HG03469 (cell line): ENCODE measurements around the gene AJM1.

Experiments used
- ATAC-seq: cut with Tn5 transposase; IDR thresholded peaks from one replicate; pipeline ENCODE4 v1.9.1; 2021; ENCODE audit warnings: mild to moderate bottlenecking, moderate library complexity, moderate number of reproducible peaks; ENCODE audit not compliant: unreplicated experiment

The AJM1 gene

DNA sequence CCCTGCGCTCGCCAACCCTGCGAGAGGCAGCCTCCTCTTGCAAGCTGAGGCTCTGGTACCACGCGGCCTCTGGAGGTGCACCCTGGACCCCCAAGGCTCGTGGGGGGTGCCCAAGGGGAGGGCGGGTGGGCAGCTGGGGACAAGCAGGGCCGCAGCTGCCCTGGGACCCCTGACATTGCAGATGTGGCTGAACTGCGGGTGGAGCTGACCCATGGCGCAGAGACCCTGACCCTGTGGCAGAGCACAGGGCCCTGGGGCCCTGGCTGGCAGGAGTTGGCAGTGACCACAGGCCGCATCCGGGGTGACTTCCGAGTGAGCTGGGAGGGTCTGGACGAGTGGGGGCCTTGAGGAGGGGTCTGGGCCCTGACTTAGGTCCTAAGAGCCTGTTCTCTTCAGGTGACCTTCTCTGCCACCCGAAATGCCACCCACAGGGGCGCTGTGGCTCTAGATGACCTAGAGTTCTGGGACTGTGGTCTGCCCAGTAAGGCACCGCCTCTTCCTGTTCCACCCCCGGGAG, 11.4 kb downstream of the AJM1 start:
- no peak for ATAC-seq

DNA sequence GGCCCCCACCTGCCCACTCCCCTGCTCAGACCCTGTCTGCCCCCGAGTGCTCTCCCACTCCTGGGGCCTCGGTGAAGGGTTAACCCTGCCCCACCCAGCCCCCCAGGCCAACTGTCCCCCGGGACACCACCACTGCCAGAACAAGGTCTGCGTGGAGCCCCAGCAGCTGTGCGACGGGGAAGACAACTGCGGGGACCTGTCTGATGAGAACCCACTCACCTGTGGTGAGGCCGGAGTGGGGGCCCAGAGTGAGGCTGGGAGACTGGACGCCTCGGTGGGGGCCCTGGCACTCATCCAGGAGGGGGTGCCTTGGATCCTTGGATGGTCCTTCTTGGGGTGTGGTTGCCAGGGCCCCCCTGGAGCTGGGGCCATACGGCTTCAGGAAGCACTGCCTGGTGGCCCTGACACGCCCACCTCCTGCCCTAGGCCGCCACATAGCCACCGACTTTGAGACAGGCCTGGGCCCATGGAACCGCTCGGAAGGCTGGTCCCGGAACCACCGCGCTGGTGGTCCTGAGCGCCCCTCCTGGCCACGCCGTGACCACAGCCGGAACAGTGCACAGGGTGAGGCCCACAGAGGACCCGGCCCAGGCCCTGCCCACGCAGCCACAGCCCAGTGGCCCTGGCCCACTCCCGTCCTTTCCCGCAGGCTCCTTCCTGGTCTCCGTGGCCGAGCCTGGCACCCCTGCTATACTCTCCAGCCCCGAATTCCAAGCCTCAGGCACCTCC, 12.0 kb downstream of the AJM1 start:
- no peak for ATAC-seq

- ATAC-seq = no peak
Measured at GRCh38 chr9:136854842-136855460, 12.7 kb downstream of the AJM1 start.

- ATAC-seq = no peak
Measured at GRCh38 chr9:136855461-136856078, 13.3 kb downstream of the AJM1 start.

- no peak for ATAC-seq
Measured at GRCh38 chr9:136856079-136856476, 13.8 kb downstream of the AJM1 start.

DNA sequence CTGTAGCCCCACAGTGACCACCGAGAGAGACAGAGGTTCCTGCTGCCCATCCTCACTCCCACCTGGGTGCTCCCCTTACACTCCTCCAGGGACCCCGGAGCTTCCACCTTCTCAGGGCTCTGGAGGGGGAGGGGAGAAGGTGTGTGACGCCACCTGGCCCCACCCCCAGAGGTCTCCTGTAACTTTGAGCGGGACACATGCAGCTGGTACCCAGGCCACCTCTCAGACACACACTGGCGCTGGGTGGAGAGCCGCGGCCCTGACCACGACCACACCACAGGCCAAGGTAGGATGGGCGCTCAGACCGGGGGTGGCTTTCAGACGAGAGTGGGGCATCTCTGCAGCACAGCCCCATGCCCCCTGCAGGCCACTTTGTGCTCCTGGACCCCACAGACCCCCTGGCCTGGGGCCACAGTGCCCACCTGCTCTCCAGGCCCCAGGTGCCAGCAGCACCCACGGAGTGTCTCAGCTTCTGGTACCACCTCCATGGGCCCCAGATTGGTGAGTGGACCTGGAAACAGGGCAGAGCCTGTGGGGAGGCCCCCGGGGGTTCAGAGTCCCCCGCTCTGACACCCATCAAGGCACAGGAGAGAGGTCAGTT, 14.4 kb downstream of the AJM1 start:
- no peak for ATAC-seq

DNA sequence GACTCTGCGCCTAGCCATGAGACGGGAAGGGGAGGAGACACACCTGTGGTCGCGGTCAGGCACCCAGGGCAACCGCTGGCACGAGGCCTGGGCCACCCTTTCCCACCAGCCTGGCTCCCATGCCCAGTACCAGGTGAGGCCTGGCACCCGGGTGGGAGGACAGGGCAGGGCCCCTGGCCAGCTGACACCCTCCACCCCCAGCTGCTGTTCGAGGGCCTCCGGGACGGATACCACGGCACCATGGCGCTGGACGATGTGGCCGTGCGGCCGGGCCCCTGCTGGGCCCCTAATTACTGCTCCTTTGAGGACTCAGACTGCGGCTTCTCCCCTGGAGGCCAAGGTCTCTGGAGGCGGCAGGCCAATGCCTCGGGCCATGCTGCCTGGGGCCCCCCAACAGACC, 14.9 kb downstream of the AJM1 start:
- ATAC-seq = no peak

DNA sequence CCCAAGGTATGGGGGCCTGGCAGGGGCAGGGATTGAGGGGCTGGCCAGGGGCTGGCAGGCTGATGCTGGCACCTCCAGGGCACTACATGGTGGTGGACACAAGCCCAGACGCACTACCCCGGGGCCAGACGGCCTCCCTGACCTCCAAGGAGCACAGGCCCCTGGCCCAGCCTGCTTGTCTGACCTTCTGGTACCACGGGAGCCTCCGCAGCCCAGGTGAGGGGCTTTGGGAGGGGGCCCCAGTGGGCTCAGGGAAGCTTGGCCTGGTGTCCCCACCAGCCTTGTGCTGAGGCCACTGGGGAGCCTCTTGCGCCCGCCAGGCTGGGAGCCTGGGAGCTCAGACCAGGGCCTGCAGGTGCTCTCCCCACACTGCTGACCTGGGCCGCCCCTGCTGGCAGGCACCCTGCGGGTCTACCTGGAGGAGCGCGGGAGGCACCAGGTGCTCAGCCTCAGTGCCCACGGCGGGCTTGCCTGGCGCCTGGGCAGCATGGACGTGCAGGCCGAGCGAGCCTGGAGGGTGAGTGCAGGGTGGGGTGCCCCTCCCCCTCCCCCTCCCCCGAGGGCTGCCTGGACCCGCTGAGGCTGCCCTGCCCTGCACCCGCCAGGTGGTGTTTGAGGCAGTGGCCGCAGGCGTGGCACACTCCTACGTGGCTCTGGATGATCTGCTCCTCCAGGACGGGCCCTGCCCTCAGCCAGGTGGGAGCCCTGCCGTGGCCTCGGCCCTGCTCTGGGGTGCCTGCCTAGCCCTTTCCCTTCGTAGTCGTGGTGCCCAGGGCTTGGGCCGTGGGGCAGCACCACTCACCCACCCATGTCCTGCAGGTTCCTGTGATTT, 15.5 kb downstream of the AJM1 start:
- ATAC-seq = no peak

DNA sequence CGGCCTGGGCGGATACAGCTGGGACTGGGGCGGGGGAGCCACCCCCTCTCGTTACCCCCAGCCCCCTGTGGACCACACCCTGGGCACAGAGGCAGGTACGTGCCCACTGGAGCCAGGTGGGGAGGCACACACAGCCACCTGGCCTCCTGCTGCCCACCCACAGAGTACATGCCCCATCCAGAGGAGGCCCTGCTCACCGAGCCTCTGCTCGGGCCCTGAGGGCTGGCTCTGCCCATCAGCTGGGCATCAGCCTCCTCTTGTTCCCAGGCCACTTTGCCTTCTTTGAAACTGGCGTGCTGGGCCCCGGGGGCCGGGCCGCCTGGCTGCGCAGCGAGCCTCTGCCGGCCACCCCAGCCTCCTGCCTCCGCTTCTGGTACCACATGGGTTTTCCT, 16.2 kb downstream of the AJM1 start:
- ATAC-seq = no peak

DNA sequence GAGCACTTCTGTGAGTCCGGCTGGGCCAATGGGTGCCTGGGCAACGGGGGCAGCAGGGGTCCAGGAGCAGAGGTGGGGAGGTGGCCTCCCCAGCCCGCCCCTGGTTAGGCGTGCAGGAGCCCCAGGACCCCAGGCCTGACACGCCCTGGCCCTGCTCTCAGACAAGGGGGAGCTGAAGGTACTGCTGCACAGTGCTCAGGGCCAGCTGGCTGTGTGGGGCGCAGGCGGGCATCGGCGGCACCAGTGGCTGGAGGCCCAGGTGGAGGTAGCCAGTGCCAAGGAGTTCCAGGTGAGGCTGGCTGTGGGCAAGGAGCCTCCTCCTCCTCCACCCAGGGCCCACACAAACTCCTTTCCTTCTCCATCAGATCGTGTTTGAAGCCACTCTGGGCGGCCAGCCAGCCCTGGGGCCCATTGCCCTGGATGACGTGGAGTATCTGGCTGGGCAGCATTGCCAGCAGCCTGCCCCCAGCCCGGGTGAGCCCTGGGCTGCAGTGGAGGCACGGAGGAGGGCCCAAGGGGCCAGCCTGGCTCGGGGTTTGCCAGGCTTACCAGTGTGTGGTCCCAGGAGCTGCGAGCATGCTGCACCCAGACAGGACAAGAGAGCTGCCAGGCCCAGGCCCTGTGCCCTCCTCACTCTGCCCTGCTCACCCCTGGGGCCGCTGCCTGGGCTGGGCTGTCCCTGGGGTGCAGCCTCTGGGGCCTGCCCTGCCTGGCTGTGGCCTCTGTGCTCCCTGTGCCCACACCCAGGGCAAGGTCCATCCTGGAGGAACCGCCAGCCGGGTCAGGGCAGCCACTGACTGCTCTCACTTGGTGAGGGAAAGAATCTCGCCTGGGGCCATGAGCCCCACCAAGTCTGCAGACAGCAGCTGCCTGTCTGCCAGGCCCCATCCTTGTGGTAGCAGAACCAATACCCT, 16.8 kb downstream of the AJM1 start:
- no peak for ATAC-seq

DNA sequence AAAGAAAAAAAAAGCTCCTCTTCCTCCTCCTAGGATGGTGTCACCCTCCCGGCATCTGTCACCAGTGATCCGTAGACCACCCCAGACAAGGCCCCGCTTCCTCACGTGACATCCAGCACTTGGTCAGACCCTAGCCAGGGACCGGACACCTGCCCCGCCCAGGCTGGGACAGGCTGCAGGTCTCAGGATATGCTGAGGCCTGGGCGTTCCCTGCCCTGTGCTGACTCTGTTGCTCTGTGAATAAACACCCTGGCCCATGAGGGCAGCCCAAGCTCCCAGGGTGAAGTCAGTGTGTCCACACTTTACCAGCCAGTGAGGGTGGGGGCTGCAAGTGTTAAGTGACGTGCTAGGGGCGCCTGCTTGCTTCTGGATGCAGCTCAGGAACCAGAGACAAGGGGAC, 18.3 kb downstream of the AJM1 start:
- ATAC-seq = no peak

- no peak for ATAC-seq
Measured at GRCh38 chr9:136860933-136861873, 18.9 kb downstream of the AJM1 start.

- ATAC-seq = no peak
Measured at GRCh38 chr9:136861874-136862457, 19.7 kb downstream of the AJM1 start.

DNA sequence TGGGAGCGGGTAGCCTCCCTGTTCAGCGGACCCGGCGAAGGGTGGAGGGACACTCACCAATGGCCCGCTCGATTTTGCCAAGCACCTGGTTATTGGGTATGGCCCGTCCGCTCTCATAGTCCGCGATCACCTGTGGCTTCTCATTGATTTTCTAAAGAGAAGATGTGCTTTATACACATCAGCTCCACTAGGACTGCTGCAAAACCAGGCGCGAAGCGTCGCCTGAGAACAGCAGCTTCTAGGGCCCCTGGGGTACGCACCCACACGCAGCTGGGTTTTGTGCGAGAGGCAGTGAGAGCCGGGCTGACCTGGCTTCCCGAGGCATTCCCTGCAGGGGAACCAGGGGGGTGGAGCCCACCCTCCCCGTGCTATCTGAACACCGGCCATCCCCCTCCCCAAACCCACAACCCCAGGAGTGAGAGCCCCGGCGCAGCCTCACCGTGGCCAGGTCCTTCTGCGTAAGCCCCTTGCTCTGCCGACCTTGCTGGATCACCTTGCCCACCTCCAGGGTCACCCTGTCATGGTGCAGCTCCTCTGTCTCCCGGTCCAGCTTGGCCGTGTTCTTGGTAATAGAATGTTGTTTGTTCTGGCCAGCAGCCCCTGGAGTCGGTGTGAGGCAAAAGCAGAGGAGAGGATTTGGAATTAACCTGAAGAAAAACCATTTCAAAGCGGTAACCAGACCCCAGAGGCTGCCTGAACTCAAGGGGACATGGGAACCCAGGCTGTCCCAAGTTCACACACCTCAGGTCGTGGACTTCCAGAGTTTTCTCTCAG, 20.8 kb downstream of the AJM1 start:
- no peak for ATAC-seq

DNA sequence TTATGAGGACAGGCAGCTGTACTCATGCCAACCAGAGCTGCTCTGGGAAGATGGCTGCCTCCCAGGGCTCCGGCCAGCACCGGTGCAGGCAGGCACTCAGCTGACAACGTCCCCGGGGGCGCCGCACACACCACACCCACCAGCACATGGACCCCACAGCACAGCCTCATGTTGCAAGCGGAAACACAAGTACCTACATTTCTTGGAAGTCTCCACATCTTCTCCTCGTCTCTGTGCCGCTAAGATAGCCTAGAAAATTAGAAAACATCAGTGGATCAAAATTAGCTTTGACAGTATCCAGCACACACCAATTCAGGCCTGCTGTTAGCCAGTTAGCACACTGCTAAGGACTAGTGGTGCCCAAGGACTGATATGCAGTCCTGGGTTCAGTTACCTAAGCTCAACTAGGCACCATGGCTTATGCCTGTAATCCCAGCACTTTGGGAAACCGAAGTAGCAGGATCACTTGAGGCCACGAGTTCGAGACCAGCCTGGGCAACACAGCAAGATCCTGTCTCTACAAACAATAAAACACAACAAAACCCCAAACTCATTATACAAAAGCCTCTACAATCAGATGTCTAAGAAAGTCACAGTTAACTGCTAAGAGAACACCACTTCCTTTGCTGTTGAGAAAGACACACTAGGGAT, 21.5 kb downstream of the AJM1 start:
- no peak for ATAC-seq

DNA sequence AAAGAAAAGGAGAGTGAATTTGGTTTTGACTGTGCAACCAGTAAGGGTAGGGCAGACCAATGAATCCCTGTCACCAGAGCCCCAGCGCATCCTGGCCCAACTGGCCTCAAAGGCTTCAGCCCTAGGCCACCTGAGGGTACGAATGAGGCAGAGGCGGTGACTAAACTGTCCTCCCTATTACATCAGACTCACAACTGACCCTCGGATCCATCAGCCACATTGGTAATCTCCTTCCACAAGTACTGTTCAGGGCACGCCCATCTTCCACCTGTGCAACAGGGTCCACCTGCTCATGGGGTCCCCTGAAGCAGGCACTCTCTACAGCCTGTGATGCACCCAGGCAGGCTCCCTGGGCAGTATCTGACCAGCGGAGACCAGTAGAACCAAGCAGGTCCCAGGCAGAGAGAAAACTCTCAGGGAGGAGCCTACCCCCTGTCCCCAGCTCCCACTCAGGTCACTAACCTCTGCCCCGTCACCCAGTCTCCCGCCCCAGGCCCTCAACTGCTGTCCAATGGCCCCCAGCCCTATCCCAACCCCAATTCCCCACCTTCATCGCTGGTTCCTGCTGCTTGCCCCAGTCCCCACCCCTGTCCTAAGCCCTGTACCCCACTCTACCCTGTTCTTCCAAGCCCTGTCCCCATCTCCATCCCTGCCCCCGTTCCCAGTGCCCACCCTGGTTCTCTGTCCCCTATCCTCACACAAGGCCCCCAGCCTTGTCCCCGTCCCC, 22.9 kb downstream of the AJM1 start:
- no peak for ATAC-seq

DNA sequence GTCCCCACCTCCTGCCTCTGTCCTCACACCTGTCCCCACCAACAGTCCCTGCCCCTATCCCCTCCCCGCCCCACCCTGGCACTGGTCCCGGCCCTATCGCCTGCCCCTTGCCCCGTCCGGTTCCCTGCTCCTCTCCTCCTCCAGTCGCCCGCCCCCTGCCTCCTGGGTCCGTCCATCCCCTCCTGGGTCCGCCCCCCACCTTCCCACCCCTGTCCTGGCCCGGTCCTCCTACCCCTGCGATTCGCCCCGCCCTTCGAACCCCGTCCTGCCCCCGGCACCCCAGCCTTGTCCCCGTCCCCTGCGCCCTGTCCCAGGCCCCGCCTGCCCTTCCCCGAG, 23.5 kb downstream of the AJM1 start:
- no peak for ATAC-seq
